GM10266 (cell line): ENCODE results near the gene EIF4B.

Experiments used
- DNase-seq: peaks from one replicate; pipeline ENCODE4 v3.0.0; 2012; ENCODE audit errors: extremely low spot score
- CTCF ChIP-seq: IDR thresholded peaks from 2 replicates; pipeline ENCODE4 v1.5.1; 2012; ENCODE audit warnings: mild to moderate bottlenecking, low read depth; ENCODE audit not compliant: control insufficient read depth, insufficient read depth; ENCODE audit errors: missing control alignments

EIF4B gene

DNA sequence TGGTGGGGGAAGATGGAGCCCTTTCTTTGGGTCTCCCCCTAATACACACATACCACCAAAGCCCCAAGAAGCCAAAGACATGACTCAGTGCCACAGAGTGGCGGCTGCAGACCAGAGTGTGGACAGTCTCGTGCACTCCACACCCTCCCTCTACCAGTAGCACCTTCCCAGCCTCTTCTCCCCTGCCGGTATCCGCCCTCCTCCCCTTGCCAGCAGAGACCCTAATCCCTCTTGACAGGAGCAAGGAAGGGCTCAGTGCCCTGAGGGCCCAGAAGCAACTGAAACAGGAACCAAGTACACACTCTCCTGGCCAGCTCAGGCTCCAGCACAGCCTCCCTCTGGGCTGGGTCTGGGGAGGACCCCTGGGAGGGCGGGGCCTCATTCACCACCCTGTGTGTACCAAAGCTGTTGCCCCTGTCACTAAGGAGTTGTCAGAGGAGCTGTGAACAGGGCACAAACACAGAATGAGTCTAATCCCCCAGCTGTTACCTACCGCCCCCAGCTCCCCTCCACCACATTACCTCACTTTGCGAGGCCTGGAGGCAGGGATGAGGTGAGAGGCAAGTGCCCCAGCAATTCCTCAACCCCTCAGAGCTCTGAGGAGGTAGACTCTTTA lies 64.7 kb downstream of the EIF4B start:
- DNase-seq = no peak
- no peak for TF ChIP-seq CTCF

GRCh38 chr12:53071591-53072551 lies 65.6 kb downstream of the EIF4B start:
- TF ChIP-seq CTCF = no peak
- DNase-seq = no peak

DNA sequence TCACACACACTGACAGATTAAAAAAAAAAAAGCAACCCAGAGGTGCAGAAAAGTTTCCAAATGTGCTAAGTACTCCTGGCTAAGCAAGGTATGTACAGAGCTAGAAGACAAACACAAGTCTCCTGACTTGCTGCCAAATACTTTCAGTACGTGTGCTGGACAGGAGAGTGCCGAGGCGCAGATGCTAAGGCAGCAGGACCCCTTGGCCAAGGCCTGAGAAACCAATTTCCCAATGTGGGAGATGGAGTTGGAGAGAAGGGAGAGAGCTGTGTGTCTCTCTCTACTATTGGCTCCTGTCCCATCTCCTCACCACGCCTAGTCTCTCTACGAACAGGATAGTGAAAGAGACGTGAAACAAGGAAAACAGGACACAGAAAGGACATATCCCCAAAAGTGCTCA lies 67.6 kb downstream of the EIF4B start:
- no peak for DNase-seq
- no peak for TF ChIP-seq CTCF

GRCh38 chr12:53074283-53074998 lies 68.2 kb downstream of the EIF4B start:
- no peak for DNase-seq
- TF ChIP-seq CTCF = no peak

- no peak for TF ChIP-seq CTCF
- no peak for DNase-seq
These were observed 68.7 kb downstream of the EIF4B start for GRCh38 chr12:53074999-53075370.

GRCh38 chr12:53076461-53076860 lies 70.2 kb downstream of the EIF4B start:
- DNase-seq = no peak
- no peak for TF ChIP-seq CTCF
